HG02885 (cell line): ENCODE results near the gene NFE2L1.

Experiments
- ATAC-seq: cut with Tn5 transposase; IDR thresholded peaks from one replicate; pipeline ENCODE4 v1.9.1; 2021; ENCODE audit warnings: mild to moderate bottlenecking; ENCODE audit not compliant: unreplicated experiment, poor library complexity

NFE2L1 gene

DNA sequence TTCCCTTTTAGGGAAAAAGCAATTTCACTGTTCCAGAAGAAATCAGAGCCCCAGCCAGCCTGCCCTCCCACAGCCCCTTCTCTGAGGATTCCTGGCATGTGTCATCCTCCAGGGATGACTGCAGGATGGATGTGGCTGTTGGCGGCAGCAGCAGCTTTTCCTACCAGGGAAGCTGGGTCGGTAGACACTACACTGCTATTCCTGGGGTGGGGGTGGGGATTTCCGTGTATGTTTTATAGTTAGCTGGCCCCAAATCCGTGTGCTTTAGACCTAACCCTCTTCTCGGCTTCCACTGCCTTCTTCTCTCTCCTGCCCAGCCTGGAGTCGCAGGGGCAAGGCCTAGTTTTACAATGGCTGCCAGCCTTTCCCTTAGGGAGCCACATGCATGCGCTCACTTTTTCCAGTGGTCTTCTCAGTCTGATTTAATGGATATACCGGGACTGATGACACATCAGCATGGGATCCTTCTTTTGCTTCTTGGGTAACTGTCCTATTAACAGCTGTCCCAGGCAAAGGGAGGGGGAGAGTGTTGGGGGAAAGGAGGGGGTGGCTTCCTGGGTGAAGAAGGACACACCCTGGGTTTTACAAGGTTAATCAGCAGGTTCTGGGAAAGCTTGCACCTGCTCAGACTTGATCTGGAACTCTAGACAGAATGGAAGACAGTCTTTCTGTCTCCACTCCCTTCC lies 2.7 kb upstream of the NFE2L1 start:
- ATAC-seq, result no peak

DNA sequence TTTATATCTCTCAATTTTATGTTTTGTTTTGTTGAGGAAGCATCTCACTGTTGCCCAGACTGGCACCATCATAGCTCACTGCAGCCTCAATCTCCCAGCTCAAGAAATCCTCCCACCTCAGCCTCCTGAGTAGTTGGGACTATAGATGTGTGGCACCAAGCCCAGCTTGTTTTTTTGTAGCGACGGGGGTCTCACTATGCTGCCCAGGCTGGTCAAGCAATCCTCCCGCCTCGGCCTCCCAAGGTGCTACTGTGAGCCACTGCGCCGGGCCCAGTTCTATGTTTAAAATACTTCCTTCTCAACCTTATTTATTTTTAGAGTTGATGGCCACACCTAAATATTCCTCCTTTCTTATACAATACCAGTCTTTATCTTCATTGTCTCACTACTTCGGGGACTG lies 1.9 kb upstream of the NFE2L1 start:
- ATAC-seq, result no peak

DNA sequence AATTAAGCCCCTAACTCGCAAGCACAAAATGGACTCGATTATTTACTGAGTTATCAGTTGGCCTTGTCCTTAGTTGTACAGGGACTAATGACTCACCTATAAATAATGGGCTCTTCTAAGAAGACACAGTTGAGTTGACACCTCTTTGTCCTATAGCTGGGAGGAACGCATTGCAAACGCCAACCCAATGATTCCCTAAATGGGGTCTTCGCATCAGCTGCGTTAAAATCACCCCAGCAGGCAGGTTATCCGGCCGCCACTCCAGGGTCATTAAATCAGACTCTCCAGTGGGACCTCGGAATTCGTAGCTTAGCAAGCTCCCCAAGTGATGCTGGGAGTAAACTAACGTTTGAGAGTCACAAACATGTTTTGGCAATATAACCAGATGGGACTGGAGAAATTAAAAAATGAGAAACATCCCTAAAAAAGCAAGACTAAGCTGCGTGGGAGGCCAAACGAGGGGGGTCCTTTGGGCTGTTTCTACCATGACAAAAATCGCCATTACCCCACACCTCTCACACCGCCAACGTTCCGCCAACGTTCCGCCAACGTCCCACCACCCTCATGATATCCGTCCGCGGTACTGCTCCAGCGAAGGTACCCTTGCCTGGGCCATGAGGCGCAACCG lies 932 bp upstream of the NFE2L1 start:
- ATAC-seq, result no peak

DNA sequence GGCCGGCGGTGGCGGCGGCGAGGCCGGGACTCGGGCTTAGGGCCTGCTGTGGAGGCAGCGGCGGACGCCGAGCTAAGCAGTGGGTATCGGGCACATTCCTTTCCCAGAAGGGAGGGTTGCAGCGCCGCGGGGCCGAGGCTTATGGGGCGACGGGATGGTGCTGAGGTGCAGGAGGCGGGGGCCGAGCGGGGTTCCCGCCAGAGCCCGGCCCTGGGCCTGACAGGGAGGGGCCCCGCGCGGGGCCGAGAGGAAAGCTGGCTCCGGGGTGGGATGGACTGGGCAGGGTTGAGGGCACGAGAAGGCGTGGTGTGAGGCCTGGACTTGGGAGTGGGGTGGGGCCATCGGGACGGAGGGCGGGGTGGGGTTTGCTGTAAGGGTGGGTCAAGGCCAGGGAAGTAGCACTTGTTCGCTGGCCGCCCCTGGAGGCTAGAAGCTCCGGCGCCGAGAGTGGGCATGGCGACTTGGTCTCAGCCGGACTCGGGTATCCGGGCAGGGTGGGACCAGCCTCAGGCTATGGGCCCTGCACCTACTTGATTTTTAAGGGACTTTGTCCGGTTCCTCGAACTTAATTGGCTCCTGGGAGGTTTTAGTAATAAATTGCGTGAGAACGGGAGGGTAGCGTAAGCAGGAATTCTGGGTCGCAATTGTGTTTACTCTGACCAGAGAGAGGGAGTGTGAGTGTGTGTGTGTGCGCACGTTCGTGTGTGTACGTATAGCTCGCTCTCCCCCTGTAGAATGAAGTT lies 396 bp downstream of the NFE2L1 start:
- ATAC-seq, result peak; percentile 40

DNA sequence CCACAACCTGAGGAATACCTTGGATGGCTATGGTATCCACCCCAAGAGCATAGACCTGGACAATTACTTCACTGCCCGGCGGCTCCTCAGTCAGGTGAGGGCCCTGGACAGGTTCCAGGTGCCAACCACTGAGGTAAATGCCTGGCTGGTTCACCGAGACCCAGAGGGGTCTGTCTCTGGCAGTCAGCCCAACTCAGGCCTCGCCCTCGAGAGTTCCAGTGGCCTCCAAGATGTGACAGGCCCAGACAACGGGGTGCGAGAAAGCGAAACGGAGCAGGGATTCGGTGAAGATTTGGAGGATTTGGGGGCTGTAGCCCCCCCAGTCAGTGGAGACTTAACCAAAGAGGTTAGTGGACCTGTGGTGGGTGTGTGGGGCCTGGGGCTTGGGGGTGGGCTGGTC lies 3.1 kb downstream of the NFE2L1 start:
- no peak for ATAC-seq

DNA sequence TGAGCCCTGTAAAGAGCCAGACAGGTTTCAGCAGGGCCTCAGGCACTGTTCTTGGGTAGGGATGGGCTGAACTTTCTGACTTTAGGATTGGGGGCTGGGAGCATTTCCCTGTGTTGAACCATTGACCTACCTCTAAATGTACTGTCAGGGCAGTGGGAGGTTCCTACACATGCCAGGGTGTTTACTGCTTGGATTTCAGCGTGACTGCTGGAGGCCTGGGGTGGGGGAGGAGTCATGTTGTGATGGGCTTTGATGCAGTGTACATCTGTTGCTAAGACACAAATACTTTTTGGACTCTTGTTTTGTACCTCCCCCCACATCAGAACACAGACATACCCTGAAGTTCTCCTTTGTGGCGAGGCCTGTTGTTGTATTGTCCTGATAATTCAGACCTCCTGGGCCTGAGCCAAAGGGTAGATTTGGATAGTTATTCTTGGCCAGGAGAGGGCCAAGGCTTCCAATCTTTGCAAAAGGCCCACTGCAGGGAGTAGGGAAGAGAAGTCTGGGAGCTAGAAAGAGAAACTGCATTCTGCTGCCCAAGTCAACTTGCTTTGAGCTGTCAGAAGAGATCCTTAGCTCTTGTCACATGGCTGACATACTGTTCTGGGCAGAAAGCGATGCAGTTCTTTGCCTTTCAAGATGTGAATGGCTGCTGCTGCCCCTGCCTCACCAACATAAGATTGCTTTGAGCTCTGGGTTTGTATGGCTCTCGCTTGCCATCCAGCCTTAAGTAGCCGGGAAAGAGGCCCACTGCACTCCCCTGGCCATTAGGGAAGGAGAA lies 3.7 kb downstream of the NFE2L1 start:
- ATAC-seq, result no peak

DNA sequence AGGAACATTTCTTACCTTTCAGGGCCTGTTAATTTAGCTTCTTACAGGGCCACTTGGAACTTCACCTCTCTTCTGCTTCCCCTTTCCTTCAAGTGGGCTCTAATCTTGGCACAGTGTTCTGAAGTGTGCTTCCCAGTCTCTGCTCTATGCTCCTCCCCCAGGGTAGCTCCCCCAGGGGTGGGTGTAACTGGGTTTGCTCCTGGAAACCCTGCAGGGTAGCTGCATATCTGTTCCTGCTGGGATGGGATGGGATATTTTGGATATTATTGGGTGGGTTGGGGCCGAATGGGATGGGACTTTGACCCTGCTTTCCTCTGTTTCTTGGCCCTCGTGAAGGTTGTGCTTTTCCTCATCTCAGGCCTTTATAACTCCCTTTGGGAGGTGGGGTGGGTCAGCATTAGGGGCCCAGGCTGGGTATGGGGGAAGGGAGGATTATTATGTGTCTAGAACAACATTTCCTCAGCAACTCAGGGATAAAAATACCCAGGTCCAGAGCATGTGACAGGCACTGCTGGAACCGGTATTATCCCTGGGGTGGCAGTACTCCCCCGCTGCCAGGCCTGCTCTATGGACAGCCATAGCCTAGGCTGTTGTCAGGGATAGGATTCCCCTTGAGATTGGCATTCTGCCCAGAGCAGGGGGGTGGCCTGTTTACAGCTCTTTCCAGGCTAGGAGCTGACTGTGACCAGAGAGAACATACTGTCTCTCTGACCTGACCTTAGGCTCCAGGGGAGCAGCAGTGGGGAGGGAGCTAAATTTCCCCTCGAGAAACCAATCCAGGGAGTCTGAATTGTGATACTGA lies 5.0 kb downstream of the NFE2L1 start:
- ATAC-seq, result no peak

DNA sequence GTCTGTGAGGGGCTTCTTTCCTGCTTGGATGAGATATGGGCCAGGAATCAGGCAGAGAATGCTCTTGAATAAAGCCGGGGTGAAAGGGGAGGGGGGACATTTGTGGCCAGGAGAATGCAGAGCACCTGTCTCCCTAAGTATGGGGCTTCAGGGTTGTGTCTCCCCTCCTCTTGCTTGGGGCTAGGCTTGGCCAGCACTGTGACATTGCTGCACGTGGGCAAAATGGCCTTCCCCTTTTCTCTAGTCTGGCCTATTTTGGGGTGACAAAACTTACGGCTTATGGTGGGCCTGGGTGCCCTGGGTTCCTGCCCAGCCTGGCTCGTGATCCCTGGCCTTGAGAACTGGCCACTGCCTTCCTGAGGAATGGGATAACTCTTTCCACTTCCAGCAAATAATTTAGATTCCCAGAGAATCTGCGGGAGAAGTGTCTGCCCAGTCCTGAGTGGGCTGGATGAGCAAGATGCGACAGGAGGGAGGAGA lies 5.6 kb downstream of the NFE2L1 start:
- ATAC-seq, result no peak

DNA sequence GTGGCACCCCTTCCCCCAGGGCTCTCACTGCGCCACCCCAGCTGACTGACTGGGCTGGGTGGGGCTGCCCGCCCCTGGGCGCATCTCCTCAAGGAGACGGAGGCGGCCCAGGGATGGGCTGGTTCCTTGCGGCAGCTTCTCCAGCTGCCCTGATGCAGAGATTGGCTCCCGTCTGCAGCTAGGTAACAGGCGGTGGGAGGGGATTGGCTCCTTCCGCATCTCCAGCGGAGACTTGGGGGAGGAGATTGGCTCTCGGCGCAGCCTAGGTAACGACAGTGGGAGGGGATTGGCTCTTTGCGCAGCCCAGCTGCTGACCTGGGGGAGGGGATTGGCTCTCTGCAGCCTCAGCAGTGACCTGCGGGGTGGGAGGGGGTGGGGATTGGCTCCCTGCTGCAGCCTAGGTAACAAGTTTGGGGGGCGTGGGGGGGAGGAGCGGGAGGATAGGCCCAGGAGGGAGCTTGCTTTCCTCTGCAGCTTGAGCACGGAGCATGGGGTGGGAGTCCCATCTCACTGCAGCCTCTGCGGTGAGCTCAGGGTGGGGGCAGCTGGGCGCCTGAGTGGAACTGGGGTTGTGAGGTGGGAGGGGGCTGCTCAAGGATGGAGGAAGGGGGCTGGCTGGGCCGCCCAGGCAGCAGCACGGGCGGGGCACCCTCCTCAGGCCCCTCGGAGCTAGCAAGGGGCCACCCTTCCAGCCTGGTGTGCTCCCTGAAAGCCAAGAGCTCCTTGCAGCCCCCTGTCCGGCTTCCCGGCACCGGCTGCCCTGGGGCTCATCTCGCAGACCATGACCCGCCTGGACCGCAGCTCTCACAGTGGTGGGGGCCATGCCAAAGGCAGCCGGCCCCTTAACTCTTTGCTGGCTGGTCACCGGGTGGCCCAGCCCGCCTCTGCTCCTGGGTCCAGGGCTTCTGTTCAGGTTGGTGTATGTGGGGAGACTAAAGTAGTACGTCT lies 6.4 kb downstream of the NFE2L1 start:
- ATAC-seq, result no peak

DNA sequence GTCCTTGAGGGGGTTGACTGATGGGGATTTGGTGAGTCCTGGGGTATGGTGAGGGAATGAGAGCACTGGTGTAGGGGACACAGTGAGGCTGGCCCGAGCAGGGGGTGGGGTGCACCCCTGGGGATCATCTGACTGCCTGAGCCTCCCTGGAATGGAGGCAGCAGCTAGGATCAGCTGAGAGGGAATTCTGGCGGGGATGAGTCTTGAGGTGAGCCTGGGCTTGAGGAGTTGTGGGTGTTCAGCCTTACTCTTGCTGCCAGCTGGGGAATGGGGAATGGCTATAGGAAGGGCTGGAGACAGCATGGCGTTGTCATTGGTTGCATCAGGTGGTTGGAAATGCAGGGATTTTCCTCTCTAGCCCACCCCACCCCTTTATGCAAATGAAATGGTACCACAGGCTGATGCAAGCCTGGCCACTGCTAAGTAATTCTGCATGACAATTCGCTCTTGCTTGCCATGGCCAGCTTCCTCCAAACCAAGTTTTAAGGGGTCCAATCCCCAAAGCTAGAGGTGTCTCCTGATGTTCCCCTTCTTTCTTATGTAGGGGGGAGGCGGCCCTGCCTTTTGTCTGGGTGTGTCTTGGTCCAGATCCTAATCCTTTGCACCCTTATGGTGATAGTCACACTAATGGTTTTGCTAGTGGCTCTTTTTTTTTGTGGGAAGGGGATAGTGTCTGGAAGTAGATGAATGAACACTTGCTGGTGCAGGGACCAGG lies 7.5 kb downstream of the NFE2L1 start:
- ATAC-seq, result no peak

DNA sequence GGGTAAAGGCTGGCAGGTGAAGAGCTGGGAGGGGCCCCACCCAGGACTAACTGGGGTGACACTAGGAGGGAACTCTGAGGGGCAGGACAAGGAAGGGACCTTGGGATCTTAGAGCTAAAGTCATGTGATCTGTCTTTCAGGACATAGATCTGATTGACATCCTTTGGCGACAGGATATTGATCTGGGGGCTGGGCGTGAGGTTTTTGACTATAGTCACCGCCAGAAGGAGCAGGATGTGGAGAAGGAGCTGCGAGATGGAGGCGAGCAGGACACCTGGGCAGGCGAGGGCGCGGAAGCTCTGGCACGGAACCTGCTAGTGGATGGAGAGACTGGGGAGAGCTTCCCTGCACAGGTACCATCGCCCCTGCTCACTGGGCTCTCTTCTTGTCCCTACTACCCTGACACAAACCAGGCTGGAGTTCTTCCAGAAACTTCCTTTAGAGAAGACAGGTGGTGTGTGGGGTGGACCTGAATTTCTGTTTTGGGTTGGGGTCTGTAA lies 8.1 kb downstream of the NFE2L1 start:
- ATAC-seq, result no peak

DNA sequence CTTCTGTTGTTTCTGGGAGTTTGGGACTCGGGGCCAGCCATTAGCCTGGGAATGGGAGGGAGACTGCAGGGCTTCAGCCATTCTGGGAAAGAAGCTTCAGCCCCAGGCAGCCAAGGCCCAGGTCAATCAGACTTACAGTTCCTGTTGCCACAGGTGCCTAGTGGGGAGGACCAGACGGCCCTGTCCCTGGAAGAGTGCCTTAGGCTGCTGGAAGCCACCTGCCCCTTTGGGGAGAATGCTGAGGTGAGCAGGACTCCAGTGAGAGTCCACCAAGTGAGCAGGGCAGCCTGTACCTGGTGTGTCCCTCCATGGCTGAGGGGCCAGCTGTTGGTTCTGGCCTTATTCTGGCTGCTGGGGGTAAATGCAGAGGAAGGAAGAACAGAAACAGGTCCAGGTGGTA lies 8.7 kb downstream of the NFE2L1 start:
- no peak for ATAC-seq

DNA sequence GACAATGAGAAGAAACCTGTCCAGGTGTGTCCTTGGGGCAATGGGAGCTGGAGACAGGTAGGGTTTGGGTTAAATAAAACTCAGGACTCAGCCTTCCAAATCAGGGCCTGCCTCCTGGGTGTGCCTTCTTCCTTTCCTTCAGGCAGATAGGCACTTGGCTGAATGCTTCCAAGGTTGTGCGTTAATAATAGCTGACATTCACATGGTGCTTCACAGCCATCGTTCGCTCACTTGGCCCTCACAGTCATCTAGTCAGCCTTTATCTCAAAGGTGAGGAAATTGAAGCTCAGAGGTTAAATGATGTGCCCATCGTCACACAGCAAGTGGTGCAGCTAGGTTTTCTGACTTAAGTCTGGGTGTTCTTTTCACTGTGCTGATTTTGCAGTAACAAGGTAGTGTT lies 9.5 kb downstream of the NFE2L1 start:
- ATAC-seq, result no peak

DNA sequence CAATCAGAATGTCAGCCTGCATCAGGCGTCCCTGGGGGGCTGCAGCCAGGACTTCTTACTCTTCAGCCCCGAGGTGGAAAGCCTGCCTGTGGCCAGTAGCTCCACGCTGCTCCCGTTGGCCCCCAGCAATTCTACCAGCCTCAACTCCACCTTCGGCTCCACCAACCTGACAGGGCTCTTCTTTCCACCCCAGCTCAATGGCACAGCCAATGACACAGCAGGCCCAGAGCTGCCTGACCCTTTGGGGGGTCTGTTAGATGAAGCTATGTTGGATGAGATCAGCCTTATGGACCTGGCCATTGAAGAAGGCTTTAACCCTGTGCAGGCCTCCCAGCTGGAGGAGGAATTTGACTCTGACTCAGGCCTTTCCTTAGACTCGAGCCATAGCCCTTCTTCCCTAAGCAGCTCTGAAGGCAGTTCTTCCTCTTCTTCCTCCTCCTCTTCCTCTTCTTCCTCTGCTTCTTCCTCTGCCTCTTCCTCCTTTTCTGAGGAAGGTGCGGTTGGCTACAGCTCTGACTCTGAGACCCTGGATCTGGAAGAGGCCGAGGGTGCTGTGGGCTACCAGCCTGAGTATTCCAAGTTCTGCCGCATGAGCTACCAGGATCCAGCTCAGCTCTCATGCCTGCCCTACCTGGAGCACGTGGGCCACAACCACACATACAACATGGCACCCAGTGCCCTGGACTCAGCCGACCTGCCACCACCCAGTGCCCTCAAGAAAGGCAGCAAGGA lies 10.4 kb downstream of the NFE2L1 start:
- ATAC-seq, result no peak

DNA sequence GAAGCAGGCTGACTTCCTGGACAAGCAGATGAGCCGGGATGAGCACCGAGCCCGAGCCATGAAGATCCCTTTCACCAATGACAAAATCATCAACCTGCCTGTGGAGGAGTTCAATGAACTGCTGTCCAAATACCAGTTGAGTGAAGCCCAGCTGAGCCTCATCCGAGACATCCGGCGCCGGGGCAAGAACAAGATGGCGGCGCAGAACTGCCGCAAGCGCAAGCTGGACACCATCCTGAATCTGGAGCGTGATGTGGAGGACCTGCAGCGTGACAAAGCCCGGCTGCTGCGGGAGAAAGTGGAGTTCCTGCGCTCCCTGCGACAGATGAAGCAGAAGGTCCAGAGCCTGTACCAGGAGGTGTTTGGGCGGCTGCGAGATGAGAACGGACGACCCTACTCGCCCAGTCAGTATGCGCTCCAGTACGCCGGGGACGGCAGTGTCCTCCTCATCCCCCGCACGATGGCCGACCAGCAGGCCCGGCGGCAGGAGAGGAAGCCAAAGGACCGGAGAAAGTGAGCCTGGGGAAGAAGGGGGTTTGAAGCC lies 11.0 kb downstream of the NFE2L1 start:
- no peak for ATAC-seq

DNA sequence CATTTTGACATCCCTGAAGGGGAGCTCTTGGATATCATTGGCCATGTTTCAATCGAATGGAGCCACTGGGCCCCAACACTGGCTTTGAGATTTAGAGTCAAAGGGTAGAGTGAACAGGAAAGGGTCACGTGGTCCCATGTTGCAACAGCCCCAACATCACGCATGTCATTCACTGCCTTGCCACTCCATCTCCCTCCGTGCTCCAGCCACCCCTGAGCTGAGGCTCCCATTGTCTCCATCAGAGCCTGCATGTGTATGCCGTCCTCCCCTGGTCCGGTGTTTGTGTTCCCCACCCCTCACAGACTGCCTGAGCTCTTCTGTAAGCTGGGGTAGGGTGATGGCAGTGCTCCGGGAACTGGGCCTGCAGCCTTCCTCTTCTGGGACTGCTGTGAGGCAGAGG lies 12.1 kb downstream of the NFE2L1 start:
- no peak for ATAC-seq

DNA sequence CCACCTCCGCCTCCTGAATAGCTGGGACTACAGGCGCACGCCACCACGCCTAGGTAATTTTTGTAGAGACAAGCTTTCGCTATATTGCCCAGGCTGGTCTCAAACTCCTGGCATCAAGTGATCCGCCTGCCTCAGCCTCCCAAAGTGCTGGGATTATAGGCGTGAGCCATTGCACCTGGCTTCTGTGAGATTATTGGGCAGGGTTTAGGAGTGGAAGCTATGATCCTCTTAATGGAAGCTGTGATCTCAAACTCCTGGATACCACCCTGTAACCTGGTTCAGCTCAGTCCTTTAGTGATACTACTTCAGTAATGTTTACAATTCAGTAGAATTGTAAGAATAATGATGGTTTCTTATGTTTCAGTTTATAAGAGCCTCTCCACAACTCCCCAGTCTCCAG lies 14.1 kb downstream of the NFE2L1 start:
- no peak for ATAC-seq
